GM23338 (cell line): ENCODE data around the gene SLC29A1. TPM values are rescaled to one million over a fixed set of nuclear protein-coding genes. Genes with fewer than 3 reads are reported as not detected.

ENCODE experiments used
- ATAC-seq: fragments of 200-7000 bp; cut with Tn5 transposase; 3 replicates; pipeline ENCODE4 v1.9.1; 2020
- DNase-seq: peaks from one replicate; pipeline ENCODE4 v3.0.0-alpha.2; 2015; ENCODE audit warnings: low spot score
- H2AFZ ChIP-seq: fragments of 200-600 bp; sonication (generic); 2 replicates; pipeline ENCODE4 v1.8.0; 2016; ENCODE audit warnings: antibody characterized with exemption, mild to moderate bottlenecking, moderate library complexity
- H3F3A ChIP-seq: fragments of 200-600 bp; sonication (generic); replicated peaks from 2 replicates; pipeline ENCODE4 v1.8.0; 2017; ENCODE audit warnings: antibody characterized with exemption, mixed run types, low read depth
- H3K27ac ChIP-seq: fragments of 200-600 bp; sonication (generic); 2 replicates; pipeline ENCODE4 v1.6.1; 2016; ENCODE audit warnings: low read depth
- H3K27me3 ChIP-seq: fragments of 200-600 bp; sonication (generic); 2 replicates; pipeline ENCODE4 v1.8.0; 2016; ENCODE audit warnings: mild to moderate bottlenecking, mixed run types, moderate library complexity; ENCODE audit not compliant: insufficient read depth
- H3K36me3 ChIP-seq: fragments of 200-600 bp; sonication (generic); 2 replicates; pipeline ENCODE4 v1.8.0; 2016; ENCODE audit warnings: mild to moderate bottlenecking; ENCODE audit not compliant: insufficient read depth
- H3K4me1 ChIP-seq: fragments of 200-600 bp; sonication (generic); 2 replicates; pipeline ENCODE4 v1.8.0; 2016; ENCODE audit warnings: mild to moderate bottlenecking, moderate library complexity; ENCODE audit not compliant: insufficient read depth
- H3K4me2 ChIP-seq: fragments of 200-600 bp; sonication (generic); 2 replicates; pipeline ENCODE4 v1.7.1; 2017; ENCODE audit warnings: mixed run types
- H3K4me3 ChIP-seq: fragments of 200-600 bp; sonication (generic); 2 replicates; pipeline ENCODE4 v1.6.1; 2016; ENCODE audit warnings: mixed run types
- H3K79me2 ChIP-seq: fragments of 200-600 bp; sonication (generic); replicated peaks from 2 replicates; pipeline ENCODE4 v1.8.0; 2017; ENCODE audit warnings: mild to moderate bottlenecking; ENCODE audit not compliant: insufficient read depth
- H3K9me2 ChIP-seq: fragments of 200-600 bp; sonication (generic); 2 replicates; pipeline ENCODE4 v1.8.0; 2017; ENCODE audit not compliant: insufficient read depth
- H4K20me1 ChIP-seq: fragments of 200-600 bp; sonication (generic); replicated peaks from 2 replicates; pipeline ENCODE4 v1.8.0; 2017; ENCODE audit warnings: mild to moderate bottlenecking; ENCODE audit not compliant: insufficient read depth
- H3K27ac Mint-ChIP-seq: 2 replicates; pipeline ENCODE4 v1.8.0; 2020; ENCODE audit warnings: inconsistent platforms, mild to moderate bottlenecking, moderate library complexity, mixed read lengths
- H3K27me3 Mint-ChIP-seq: 3 replicates; pipeline ENCODE4 v1.8.0; 2022; ENCODE audit warnings: low read depth, mild to moderate bottlenecking, moderate library complexity, mixed read lengths, inconsistent platforms; ENCODE audit not compliant: insufficient read depth, poor library complexity
- H3K36me3 Mint-ChIP-seq: 3 replicates; pipeline ENCODE4 v1.8.0; 2021; ENCODE audit warnings: low read depth, mild to moderate bottlenecking, inconsistent platforms, moderate library complexity, mixed read lengths
- H3K4me1 Mint-ChIP-seq: 3 replicates; pipeline ENCODE4 v1.8.0; 2020; ENCODE audit warnings: mild to moderate bottlenecking, inconsistent platforms, mixed read lengths
- H3K4me3 Mint-ChIP-seq: 3 replicates; pipeline ENCODE4 v1.8.0; 2021; ENCODE audit warnings: moderate library complexity, mild to moderate bottlenecking, inconsistent platforms, mixed read lengths
- H3K9me3 Mint-ChIP-seq: 3 replicates; pipeline ENCODE4 v1.8.0; 2020; ENCODE audit warnings: moderate library complexity, mild to moderate bottlenecking, inconsistent platforms, mixed read lengths
- CREB1 ChIP-seq: fragments of 250-450 bp; sonication (Bioruptor Pico); IDR thresholded peaks from 2 replicates; pipeline ENCODE4 v1.5.0; 2020; ENCODE audit warnings: low read depth, mild to moderate bottlenecking, moderate library complexity
- ETS1 ChIP-seq: IDR thresholded peaks from 2 replicates; pipeline ENCODE4 v1.6.1; 2016; ENCODE audit warnings: antibody characterized with exemption
- EZH2 ChIP-seq: fragments of 200-600 bp; sonication (generic); IDR thresholded peaks from one replicate; pipeline ENCODE4 v1.8.0; 2017; ENCODE audit warnings: antibody characterized with exemption, mild to moderate bottlenecking, low read depth; ENCODE audit not compliant: unreplicated experiment
- JUNB ChIP-seq: IDR thresholded peaks from one replicate; pipeline ENCODE4 v1.6.1; 2016; ENCODE audit warnings: antibody characterized with exemption; ENCODE audit not compliant: unreplicated experiment
- NANOG ChIP-seq: IDR thresholded peaks from 2 replicates; pipeline ENCODE4 v1.6.1; 2016; ENCODE audit warnings: antibody characterized with exemption, borderline replicate concordance
- POLR2AphosphoS5 ChIP-seq: IDR thresholded peaks from 2 replicates; pipeline ENCODE4 v1.6.1; 2016; ENCODE audit warnings: antibody characterized with exemption, low read depth
- REST ChIP-seq: IDR thresholded peaks from one replicate; pipeline ENCODE4 v1.6.1; 2018; ENCODE audit warnings: antibody characterized with exemption; ENCODE audit not compliant: unreplicated experiment
- STAT1 ChIP-seq: IDR thresholded peaks from one replicate; pipeline ENCODE4 v1.6.1; 2016; ENCODE audit warnings: antibody characterized with exemption; ENCODE audit not compliant: unreplicated experiment
- ZNF114 ChIP-seq: fragments of 250-450 bp; sonication (Bioruptor Pico); IDR thresholded peaks from 2 replicates; pipeline ENCODE4 v1.5.0; 2020; ENCODE audit warnings: mild to moderate bottlenecking, moderate library complexity
- ZNF331 ChIP-seq: fragments of 250-450 bp; sonication (Bioruptor Pico); IDR thresholded peaks from 2 replicates; pipeline ENCODE4 v1.5.0; 2020; ENCODE audit warnings: low read depth, mild to moderate bottlenecking, moderate library complexity
- ZNF462 ChIP-seq: fragments of 250-450 bp; sonication (Bioruptor Pico); IDR thresholded peaks from 2 replicates; pipeline ENCODE4 v1.5.0; 2020; ENCODE audit warnings: mild to moderate bottlenecking, moderate library complexity
- polyA plus RNA-seq: library from polyadenylated mRNA; unstranded; fragments of >200 nt; fragmentation: Nextera tagmentation; extraction: Ambion mirVana; gene quantifications from 2 replicates; pipeline ENCODE4 v1.2.1, GENCODE V29; 2016
- total RNA-seq: library from RNA; depleted of rRNA; stranded (reverse); fragments of >200 nt; shearing (Covaris generic); gene quantifications from 2 replicates; pipeline ENCODE4 v1.2.3, GENCODE V29; 2014

Gene SLC29A1
- total and polyA plus RNA-seq, 2 experiments from 2014 or later = 73.1 to 169 TPM

- H3K4me3 ChIP-seq = no peak overlapping the region
- Mint-ChIP-seq H3K4me3 (peak overlapping the region; percentile 78; the same call in 2 of the 3 replicates), H3K36me3 (peaks cover 44% of the 10 kb centered on the region), H3K9me3 (peaks cover 7% of the 10 kb centered on the region), H3K4me1 (peaks cover 51% of the 10 kb centered on the region), H3K27me3 (peaks cover 46% of the 10 kb centered on the region), H3K27ac (no peak overlapping the region)
- DNase-seq (no peak), ATAC-seq (no peak)
- no peak overlapping the region for H2AFZ ChIP-seq
- TF ChIP-seq EZH2 (no peak), ZNF462 (CRISPR knock-in tag) (no peak), REST (no peak), ZNF331 (CRISPR knock-in tag) (no peak), STAT1 (no peak), CREB1 (CRISPR knock-in tag) (no peak), ZNF114 (CRISPR knock-in tag) (no peak), NANOG (no peak), JUNB (no peak), POLR2AphosphoS5 (no peak), ETS1 (no peak)
- peaks cover 11% of the 10 kb centered on the region for H3K4me1 ChIP-seq
- H3K79me2 ChIP-seq = peaks cover 13% of the 10 kb centered on the region; the same call in 1 of the 2 replicates
- H3F3A ChIP-seq = peaks cover 30% of the 10 kb centered on the region
- H3K9me2 ChIP-seq = no peaks in the 10 kb centered on the region
- no peak overlapping the region for H3K4me2 ChIP-seq
- peaks cover 5% of the 10 kb centered on the region for H3K36me3 ChIP-seq
- no peaks in the 10 kb centered on the region for H3K27me3 ChIP-seq
- no peak overlapping the region for H3K27ac ChIP-seq
- H4K20me1 ChIP-seq = peaks cover 6% of the 10 kb centered on the region; the same call in 1 of the 2 replicates
Observed at GRCh38 chr6:44258921-44259320, 35.5 kb downstream of the SLC29A1 start.
